RWPE1 (cell line): ENCODE measurements around the gene LIPE.

Experiments
- CTCF ChIA-PET: fragments of 350-600 bp; sonication (Branson Sonifier 250); formaldehyde crosslinking; extraction: SDS; loops from one replicate; lab custom pipeline; 2021; lab: Yijun Ruan, JAX
- POLR2A ChIA-PET: fragments of 400-600 bp; formaldehyde crosslinking; extraction: SDS; loops from one replicate; lab custom pipeline; 2020; ENCODE audit warnings: antibody characterized with exemption; ENCODE audit not compliant: low non-redundant PET; lab: Yijun Ruan, JAX
- DNase-seq: peaks from one replicate; pipeline ENCODE4 v3.0.0; 2012; ENCODE audit warnings: low spot score
- H3K27ac ChIP-seq: fragments of 450-650 bp; 2 replicates; pipeline ENCODE4 v1.5.1; 2017
- CTCF ChIP-seq: fragments of 450-650 bp; conservative IDR thresholded peaks from 2 replicates; pipeline ENCODE4 v1.5.1; 2017; ENCODE audit warnings: low read depth, mild to moderate bottlenecking

The LIPE gene

GRCh38 chr19:42427313-42427712, at the start of gene LIPE:
TSS of gene LIPE (minus strand) at chr19:42427388. CDS start at chr19:42427149, 239 bp downstream.
- TF ChIP-seq CTCF, result no peak
- no peak within 1 kb of the TSS for H3K27ac ChIP-seq
- no peak for DNase-seq
- CTCF ChIA-PET, result interaction anchor here (1.4 kb wide), 1 partner anchor 11 kb away, joined by 3 read pairs; no protein-coding TSS in a partner anchor
- POLR2A ChIA-PET, result no interaction called here

GRCh38 chr19:42475366-42475765, 48.2 kb upstream of the LIPE start:
- H3K27ac ChIP-seq, result no peak overlapping the region
- ChIA-PET POLR2A (no interaction called here), CTCF (no interaction called here)
- DNase-seq, result no peak
- no peak for TF ChIP-seq CTCF

GRCh38 chr19:42474743-42475142, 47.6 kb upstream of the LIPE start:
- H3K27ac ChIP-seq, result no peak overlapping the region
- CTCF ChIA-PET, result interaction anchor here (0.6 kb wide), 1 partner anchor 14 kb away, joined by 6 read pairs; no protein-coding TSS in a partner anchor
- no peak for DNase-seq
- POLR2A ChIA-PET, result no interaction called here
- no peak for TF ChIP-seq CTCF

GRCh38 chr19:42473686-42474085, 46.5 kb upstream of the LIPE start:
- TF ChIP-seq CTCF, result no peak
- POLR2A ChIA-PET, result no interaction called here
- CTCF ChIA-PET, result no interaction called here
- no peak for DNase-seq
- no peak overlapping the region for H3K27ac ChIP-seq

GRCh38 chr19:42472402-42473147, 45.4 kb upstream of the LIPE start:
- ChIA-PET CTCF (interaction anchor here (0.7 kb wide), 1 partner anchor 14 kb away, joined by 3 read pairs; no protein-coding TSS in a partner anchor), POLR2A (no interaction called here)
- no peak overlapping the region for H3K27ac ChIP-seq
- DNase-seq, result no peak
- no peak for TF ChIP-seq CTCF

- DNase-seq, result no peak
- no peak overlapping the region for H3K27ac ChIP-seq
- POLR2A ChIA-PET, result no interaction called here
- no peak for TF ChIP-seq CTCF
- CTCF ChIA-PET, result interaction anchor here (0.7 kb wide), 1 partner anchor 13 kb away, joined by 3 read pairs; no protein-coding TSS in a partner anchor
These were observed 44.5 kb upstream of the LIPE start for GRCh38 chr19:42471554-42472249.
